B cell (primary cell): ENCODE measurements around the gene LAX1. TPM values are rescaled to one million over a fixed set of nuclear protein-coding genes. Genes with fewer than 3 reads are reported as not detected.

Source experiments
- ATAC-seq: fragments of 200-7000 bp; cut with Tn5 transposase; one replicate; pipeline ENCODE4 v1.10.0; 2021; ENCODE audit warnings: low read depth, mild to moderate bottlenecking, moderate number of reproducible peaks, moderate library complexity
- CTCF ChIA-PET: fragments of 350-600 bp; sonication (Branson Sonifier 250); formaldehyde crosslinking; loops from one replicate; lab custom pipeline; 2021; ENCODE audit warnings: antibody characterized with exemption, inconsistent platforms; lab: Charles Lee
- POLR2A ChIA-PET: fragments of 350-600 bp; sonication (Branson Sonifier 250); formaldehyde crosslinking; loops from one replicate; lab custom pipeline; 2021; ENCODE audit warnings: antibody characterized with exemption; lab: Charles Lee
- DNase-seq: peaks from one replicate; pipeline ENCODE4 v3.0.0; 2013
- H2AFZ ChIP-seq: 2 replicates; pipeline ENCODE4 v1.6.1; 2012; ENCODE audit warnings: mild to moderate bottlenecking, low read depth, low read length; ENCODE audit not compliant: insufficient read depth, poor library complexity, severe bottlenecking
- H3K27ac ChIP-seq, 2 donors: 1 replicate in 1 of 2; 2 replicates in 1 of 2; pipeline ENCODE4 v1.5.1; 2012 to 2013; ENCODE audit warnings: low read length in 2 of 2, mild to moderate bottlenecking in 2 of 2, moderate library complexity in 1 of 2
- H3K27me3 ChIP-seq, 4 experiments: fragments of 200-600 bp in 1 of 4; sonication (generic) in 1 of 4; replicated peaks in 1 of 4; 1 replicate in 2 of 4; 2 replicates in 2 of 4; pipeline versions ENCODE4 v1.6.1 to v1.7.0; 2013 to 2016; ENCODE audit warnings: low read length in 3 of 4, mild to moderate bottlenecking in 2 of 4, mixed read lengths in 1 of 4, moderate library complexity in 1 of 4; ENCODE audit not compliant: insufficient read depth in 4 of 4, control insufficient read depth in 3 of 4; ENCODE audit errors: control extremely low read depth in 1 of 4
- H3K36me3 ChIP-seq, 2 experiments: replicated peaks in 1 of 2; 1 replicate in 1 of 2; 2 replicates in 1 of 2; pipeline versions ENCODE4 v1.6.1 to v1.7.1; 2013; ENCODE audit warnings: low read length in 1 of 2; ENCODE audit not compliant: insufficient read depth in 2 of 2, control insufficient read depth in 1 of 2; ENCODE audit errors: control extremely low read depth in 1 of 2, extremely low read depth in 1 of 2
- H3K4me1 ChIP-seq, 2 donors: fragments of 200-600 bp in 1 of 2; sonication (generic) in 1 of 2; 1 replicate in 1 of 2; 2 replicates in 1 of 2; pipeline versions ENCODE4 v1.5.1 to v1.6.1; 2013 to 2017; ENCODE audit warnings: low read length in 2 of 2; ENCODE audit not compliant: control insufficient read depth in 2 of 2, insufficient read depth in 2 of 2
- H3K4me2 ChIP-seq: replicated peaks from 2 replicates; pipeline ENCODE3; 2012; ENCODE audit warnings: mild to moderate bottlenecking, low read depth, low read length; ENCODE audit not compliant: poor library complexity, severe bottlenecking
- H3K4me3 ChIP-seq, 5 experiments: fragments of 200-600 bp in 1 of 5; sonication (generic) in 1 of 5; 1 replicate in 3 of 5; 2 replicates in 2 of 5; pipeline versions ENCODE4 v1.5.1 to v1.7.0; 2011 to 2016; ENCODE audit warnings: low read length in 4 of 5, mild to moderate bottlenecking in 4 of 5, low read depth in 2 of 5, control low read depth in 1 of 5, moderate library complexity in 1 of 5; ENCODE audit not compliant: insufficient read depth in 1 of 5; ENCODE audit errors: control extremely low read depth in 1 of 5, extremely low read depth in 1 of 5
- H3K79me2 ChIP-seq: fragments of 200-600 bp; sonication (generic); one replicate; pipeline ENCODE4 v1.6.0; 2016; ENCODE audit warnings: low read length; ENCODE audit not compliant: control insufficient read depth, insufficient read depth
- H3K9ac ChIP-seq: fragments of 200-600 bp; sonication (generic); 2 replicates; pipeline ENCODE4 v1.6.1; 2017; ENCODE audit warnings: mild to moderate bottlenecking, low read length, moderate library complexity
- H3K9me3 ChIP-seq, 3 donors: one replicate each; pipeline versions ENCODE4 v1.6.1 to v1.7.1; 2013; ENCODE audit warnings: low read length in 2 of 3; ENCODE audit not compliant: control insufficient read depth in 2 of 3, insufficient read depth in 1 of 3; ENCODE audit errors: control extremely low read depth in 1 of 3
- H4K20me1 ChIP-seq: 2 replicates; pipeline ENCODE4 v1.6.0; 2012; ENCODE audit warnings: mild to moderate bottlenecking, low read length; ENCODE audit not compliant: insufficient read depth, control insufficient read depth, poor library complexity, severe bottlenecking
- H3K27ac Mint-ChIP-seq: one replicate; pipeline ENCODE4 v1.8.0; 2021; ENCODE audit warnings: mixed read lengths
- H3K27me3 Mint-ChIP-seq: one replicate; pipeline ENCODE4 v1.8.0; 2021; ENCODE audit warnings: mixed read lengths
- H3K4me1 Mint-ChIP-seq: one replicate; pipeline ENCODE4 v1.8.0; 2021; ENCODE audit warnings: mixed read lengths
- H3K4me3 Mint-ChIP-seq: one replicate; pipeline ENCODE4 v1.8.0; 2021; ENCODE audit warnings: mixed read lengths
- H3K9me3 Mint-ChIP-seq: one replicate; pipeline ENCODE4 v1.8.0; 2022; ENCODE audit warnings: mixed read lengths; ENCODE audit not compliant: insufficient read depth
- CTCF ChIP-seq: fragments of 200-600 bp; IDR thresholded peaks from one replicate; pipeline ENCODE4 v1.8.0; 2022; ENCODE audit warnings: antibody characterized with exemption, mild to moderate bottlenecking
- EZH2 ChIP-seq: IDR thresholded peaks from 2 replicates; pipeline ENCODE4 v1.6.1; 2012; ENCODE audit warnings: borderline replicate concordance, low read depth, mild to moderate bottlenecking, moderate library complexity, low read length; ENCODE audit not compliant: insufficient read depth, poor library complexity, severe bottlenecking
- WGBS: methylation state at CpG from one replicate; pipeline ENCODE4 v1.1.5; 2013; ENCODE audit warnings: missing lambda C conversion rate; ENCODE audit not compliant: insufficient coverage; 5-methylcytosine and 5-hydroxymethylcytosine counted together
- intact Hi-C: fragments of 100-400 bp; cut with micrococcal nuclease; formaldehyde crosslinking; loops from one replicate; pipeline ENCODE4 v1.10.0; 2022
- polyA plus RNA-seq: library from polyadenylated mRNA; depleted of rRNA; stranded (reverse); fragments of >200 nt; gene quantifications from 2 replicates; pipeline ENCODE4 v1.2.3, GENCODE V29; 2012
- total RNA-seq, 2 donors: library from RNA; stranded (reverse); fragments of 120-200 nt in 1 of 2; gene quantifications; 1 replicate in 1 of 2; 2 replicates in 1 of 2; pipeline versions ENCODE4 v1.2.3 to v1.2.4, GENCODE V29; 2013 to 2022

Gene LAX1
- total and polyA plus RNA-seq, 2 donors (not counting 1 experiment from before 2014, with no cell fraction given) = 11.3 to 20.5 TPM

GRCh38 chr1:203743091-203743571, 21.9 kb upstream of the LAX1 start:
- Histone ChIP-seq H3K9me3 (no peaks in the 10 kb centered on the region), H3K4me1 (peaks cover 20 to 28% of the 10 kb centered on the region in 2 donors), H3K4me2 (no peak overlapping the region), H3K9ac (no peak overlapping the region), H3K36me3 (no peaks in the 10 kb centered on the region), H3K27ac (no peak overlapping the region), H3K4me3 (no peak overlapping the region), H3K27me3 (no peaks in the 10 kb centered on the region), H2AFZ (no peak overlapping the region), H3K79me2 (no peaks in the 10 kb centered on the region), H4K20me1 (no peaks in the 10 kb centered on the region)
- POLR2A ChIA-PET = no interaction called here
- H3K4me1 Mint-ChIP-seq = peaks cover 32% of the 10 kb centered on the region
- H3K27me3 Mint-ChIP-seq = no peaks in the 10 kb centered on the region
- H3K9me3 Mint-ChIP-seq = no peaks in the 10 kb centered on the region
- WGBS = 92% methylated on average over 2 of the region's 5 CpGs
- intact Hi-C loops = no loop called here
- H3K27ac Mint-ChIP-seq = peak overlapping the region; percentile 21
- DNase-seq (no peak), ATAC-seq (no peak)
- TF ChIP-seq CTCF = no peak
- no peak for TF ChIP-seq EZH2
- no peak overlapping the region for H3K4me3 Mint-ChIP-seq
- CTCF ChIA-PET = interaction anchor here (1.4 kb wide), 1 partner anchor 22 kb away, joined by 4 read pairs; the partner anchor contains the start of gene LAX1

GRCh38 chr1:203744075-203744972, 20.7 kb upstream of the LAX1 start:
- peak; percentile 37 for DNase-seq
- CTCF ChIA-PET = interaction anchor here (1.1 kb wide), 1 partner anchor 40 kb away, joined by 3 read pairs; no protein-coding TSS in a partner anchor
- Histone ChIP-seq H3K36me3 (no peaks in the 10 kb centered on the region), H3K27ac (peak overlapping the region; percentile 46 to 50), H3K4me3 (no peak overlapping the region), H4K20me1 (no peaks in the 10 kb centered on the region), H2AFZ (peak overlapping the region; percentile 29), H3K27me3 (no peaks in the 10 kb centered on the region), H3K9me3 (no peaks in the 10 kb centered on the region), H3K9ac (peak overlapping the region; percentile 9), H3K79me2 (no peaks in the 10 kb centered on the region), H3K4me2 (peak overlapping the region; percentile 51), H3K4me1 (peaks cover 15 to 19% of the 10 kb centered on the region in 2 donors)
- Mint-ChIP-seq H3K27me3 (no peaks in the 10 kb centered on the region), H3K9me3 (no peaks in the 10 kb centered on the region), H3K4me3 (peak overlapping the region; percentile 62), H3K27ac (peak overlapping the region; percentile 78), H3K4me1 (peaks cover 21% of the 10 kb centered on the region)
- intact Hi-C loops = no loop called here
- no peak for ATAC-seq
- POLR2A ChIA-PET = no interaction called here
- 20% methylated on average over 1 of the region's 10 CpGs for WGBS
- TF ChIP-seq CTCF = no peak
- no peak for TF ChIP-seq EZH2
